Putamen (tissue), 1 donor: ENCODE results near the gene NUP93.

Source experiments
- DNase-seq: peaks from one replicate; pipeline ENCODE4 v3.0.0-alpha.2; 2016; ENCODE audit warnings: low spot score

The NUP93 gene

GRCh38 chr16:56729735-56730662 is at the start of gene NUP93:
NUP93 (plus strand) TSS chr16:56730129; CDS start chr16:56748248, 18,119 bp downstream.
- peak; percentile 93 for DNase-seq

GRCh38 chr16:56681939-56682702 is 47.8 kb upstream of the NUP93 start, which contains the start of gene MT1X:
MT1X (plus strand) TSS chr16:56682470; CDS start chr16:56682541, 71 bp downstream.
- DNase-seq, result peak; percentile 89

GRCh38 chr16:56682703-56683397 is 47.1 kb upstream of the NUP93 start:
- DNase-seq, result no peak

GRCh38 chr16:56683424-56684172 is 46.3 kb upstream of the NUP93 start:
- no peak for DNase-seq

- DNase-seq, result no peak
Observed at GRCh38 chr16:56684256-56684925, 45.5 kb upstream of the NUP93 start.

GRCh38 chr16:56684926-56685590 is 44.9 kb upstream of the NUP93 start:
- DNase-seq, result no peak

- no peak for DNase-seq
Observed at GRCh38 chr16:56686758-56687157, 43.2 kb upstream of the NUP93 start.

- DNase-seq, result no peak
Observed at GRCh38 chr16:56688762-56689161, 41.2 kb upstream of the NUP93 start.

GRCh38 chr16:56689171-56689570 is 40.8 kb upstream of the NUP93 start:
- no peak for DNase-seq

- DNase-seq, result no peak
Observed at GRCh38 chr16:56690420-56691122, 39.4 kb upstream of the NUP93 start.

- no peak for DNase-seq
Observed at GRCh38 chr16:56691885-56692284, 38.0 kb upstream of the NUP93 start.

- no peak for DNase-seq
Observed at GRCh38 chr16:56695246-56695645, 34.7 kb upstream of the NUP93 start.

- DNase-seq, result no peak
Observed at GRCh38 chr16:56697456-56698155, 32.3 kb upstream of the NUP93 start.

- no peak for DNase-seq
Observed at GRCh38 chr16:56700195-56700594, 29.7 kb upstream of the NUP93 start.

- DNase-seq, result no peak
Observed at GRCh38 chr16:56700631-56701030, 29.3 kb upstream of the NUP93 start.

- DNase-seq, result no peak
Observed at GRCh38 chr16:56701534-56701933, 28.4 kb upstream of the NUP93 start.

- no peak for DNase-seq
Observed at GRCh38 chr16:56702836-56703235, 27.1 kb upstream of the NUP93 start.

GRCh38 chr16:56708525-56709442 is 21.1 kb upstream of the NUP93 start:
- DNase-seq, result no peak
